RKO (cell line): Measurements from ENCODE around the gene CHRDL2.
"Not testable (repeated sequence)": the region's sequence is repeated elsewhere in the genome, so short reads cannot be mapped to it uniquely, and the experiment has no call there.

Experiments
- DNase-seq: peaks from one replicate; pipeline ENCODE4 v3.0.0-alpha.2; 2016; ENCODE audit warnings: low spot score

CHRDL2 gene

GRCh38 chr11:74669211-74670160 is 61.7 kb downstream of the CHRDL2 start:
- no peak for DNase-seq

GRCh38 chr11:74663315-74663714 is 67.9 kb downstream of the CHRDL2 start:
- DNase-seq: no peak

GRCh38 chr11:74662487-74663103 is 68.6 kb downstream of the CHRDL2 start:
- no peak for DNase-seq

- not testable (repeated sequence) for DNase-seq
Measured at GRCh38 chr11:74659124-74659523, 72.1 kb downstream of the CHRDL2 start.

GRCh38 chr11:74654976-74655375 is 76.2 kb downstream of the CHRDL2 start:
- DNase-seq: no peak

GRCh38 chr11:74650498-74650897 is 80.7 kb downstream of the CHRDL2 start:
- no peak for DNase-seq

GRCh38 chr11:74648894-74649293 is 82.3 kb downstream of the CHRDL2 start:
- no peak for DNase-seq

- DNase-seq: no peak
Measured at GRCh38 chr11:74647831-74648230, 83.4 kb downstream of the CHRDL2 start.

- DNase-seq: no peak
Measured at GRCh38 chr11:74647404-74647803, 83.8 kb downstream of the CHRDL2 start.

- no peak for DNase-seq
Measured at GRCh38 chr11:74646954-74647353, 84.3 kb downstream of the CHRDL2 start.
